AG04449 (cell line): ENCODE data around the gene LCN15.
"Not testable (repeated sequence)": the region's sequence is repeated elsewhere in the genome, so short reads cannot be mapped to it uniquely, and the experiment has no call there.

Experiments used
- CTCF ChIA-PET: fragments of 350-600 bp; formaldehyde crosslinking; extraction: SDS; loops from one replicate; lab custom pipeline; 2021; ENCODE audit warnings: antibody characterized with exemption; lab: Yijun Ruan, JAX
- POLR2A ChIA-PET: fragments of 400-600, 350-600 bp; formaldehyde crosslinking; extraction: SDS; loops from one replicate; lab custom pipeline; 2020; ENCODE audit warnings: antibody characterized with exemption, inconsistent platforms; lab: Yijun Ruan, JAX
- DNase-seq: peaks from one replicate; pipeline ENCODE4 v3.0.0-alpha.2; 2010; ENCODE audit warnings: low read depth, low spot score
- H3K4me3 ChIP-seq: 2 replicates; pipeline ENCODE4 v1.5.1; 2011; ENCODE audit warnings: low read depth, mild to moderate bottlenecking, control low read depth, low read length
- CTCF ChIP-seq: IDR thresholded peaks from one replicate; pipeline ENCODE4 v1.5.1; 2011; ENCODE audit warnings: mild to moderate bottlenecking, moderate library complexity, low read length, control low read depth, inconsistent platforms; ENCODE audit not compliant: insufficient read depth; ENCODE audit errors: missing control alignments

Gene LCN15

GRCh38 chr9:136799854-136800657 is 35.7 kb upstream of the LCN15 start:
- TF ChIP-seq CTCF, result no peak
- CTCF ChIA-PET, result interaction anchor here (1.1 to 1.8 kb wide), 5 partner anchors 8 to 42 kb away, joined by 3 to 9 read pairs (median 4); partner anchors contain the start of genes AJM1, RABL6 and TMEM141
- DNase-seq, result no peak
- POLR2A ChIA-PET, result interaction anchor here (1.6 kb wide), 1 partner anchor 9 kb away, joined by 5 read pairs; the partner anchor contains the start of gene TMEM141
- 0 out of 2 replicates have a peak overlapping the region, but pooled peaks have one; percentile 8 for H3K4me3 ChIP-seq

GRCh38 chr9:136799079-136799853 is 34.9 kb upstream of the LCN15 start:
- H3K4me3 ChIP-seq, result no peak overlapping the region
- ChIA-PET CTCF (interaction anchor here (1.2 to 1.7 kb wide), 2 partner anchors 9 to 43 kb away, joined by 3 to 4 read pairs; partner anchors contain the start of genes AJM1 and RABL6), POLR2A (interaction anchor here (1.6 kb wide), 1 partner anchor 9 kb away, joined by 5 read pairs; the partner anchor contains the start of gene TMEM141)
- no peak for DNase-seq
- TF ChIP-seq CTCF, result no peak

- no peak for TF ChIP-seq CTCF
- DNase-seq, result no peak
- ChIA-PET CTCF (interaction anchor here (1.1 kb wide), 1 partner anchor 236 kb away, joined by 3 read pairs; no protein-coding TSS in a partner anchor), POLR2A (no interaction called here)
- H3K4me3 ChIP-seq, result no peak overlapping the region
Measured at GRCh38 chr9:136798708-136799078, 34.4 kb upstream of the LCN15 start.

GRCh38 chr9:136796775-136797347 is 32.5 kb upstream of the LCN15 start:
- peak; percentile 19 for DNase-seq
- POLR2A ChIA-PET, H3K4me3 ChIP-seq: not testable (repeated sequence)
- CTCF ChIA-PET, result interaction anchor here (1.2 kb wide), 1 partner anchor 238 kb away, joined by 3 read pairs; no protein-coding TSS in a partner anchor

- H3K4me3 ChIP-seq, result no peak within 1 kb of the TSS
- DNase-seq, result no peak
- no peak for TF ChIP-seq CTCF
- CTCF ChIA-PET, result interaction anchor here (1.2 kb wide), 1 partner anchor 239 kb away, joined by 3 read pairs; no protein-coding TSS in a partner anchor
- POLR2A ChIA-PET, result no interaction called here
Measured at GRCh38 chr9:136796238-136796774, 32.0 kb upstream of the LCN15 start, which contains the start of gene CCDC183. Gene CCDC183 (plus strand): TSS chr9:136796338. CDS start chr9:136796398, 60 bp downstream.

- no peak for DNase-seq
- ChIA-PET CTCF (no interaction called here), POLR2A (no interaction called here)
- no peak for TF ChIP-seq CTCF
- H3K4me3 ChIP-seq, result no peak overlapping the region
Measured at GRCh38 chr9:136795000-136795348, 30.7 kb upstream of the LCN15 start.
